GM18526 (cell line): ENCODE data around the gene COX7A2.

Experiments
- POLR2A ChIP-seq: IDR thresholded peaks from 3 replicates; pipeline ENCODE4 v1.6.1; 2011; ENCODE audit not compliant: insufficient read length; ENCODE audit errors: extremely low read depth

COX7A2 gene

GRCh38 chr6:75279418-75279817 lies 35.8 kb upstream of the COX7A2 start:
- no peak for TF ChIP-seq POLR2A

GRCh38 chr6:75278474-75279077 lies 35.0 kb upstream of the COX7A2 start:
- TF ChIP-seq POLR2A = no peak

DNA sequence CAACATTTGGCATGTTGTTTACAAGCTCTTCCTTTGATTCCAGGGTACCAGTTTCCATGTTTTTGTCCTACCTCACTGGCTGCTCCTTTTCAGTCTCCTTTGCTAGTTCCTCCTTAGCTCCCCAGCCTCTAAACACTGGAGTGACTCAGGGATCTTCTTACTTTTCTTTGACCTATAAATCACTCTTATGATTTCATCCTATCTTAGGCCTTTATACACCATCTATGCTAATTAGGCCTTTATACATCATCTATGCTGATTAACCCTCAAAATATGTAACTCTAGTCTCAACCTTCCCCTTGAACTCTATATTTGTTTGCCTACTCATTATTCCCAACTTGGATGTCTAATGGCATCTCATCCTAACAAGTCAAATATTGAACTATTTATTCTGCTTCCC lies 31.5 kb upstream of the COX7A2 start:
- no peak for TF ChIP-seq POLR2A

- TF ChIP-seq POLR2A = no peak
Measured at GRCh38 chr6:75273009-75273408, 29.4 kb upstream of the COX7A2 start.

GRCh38 chr6:75272145-75272840 lies 28.7 kb upstream of the COX7A2 start:
- TF ChIP-seq POLR2A = no peak

- no peak for TF ChIP-seq POLR2A
Measured at GRCh38 chr6:75268988-75269354, 25.4 kb upstream of the COX7A2 start.

GRCh38 chr6:75268121-75268987 lies 24.8 kb upstream of the COX7A2 start:
- no peak for TF ChIP-seq POLR2A

DNA sequence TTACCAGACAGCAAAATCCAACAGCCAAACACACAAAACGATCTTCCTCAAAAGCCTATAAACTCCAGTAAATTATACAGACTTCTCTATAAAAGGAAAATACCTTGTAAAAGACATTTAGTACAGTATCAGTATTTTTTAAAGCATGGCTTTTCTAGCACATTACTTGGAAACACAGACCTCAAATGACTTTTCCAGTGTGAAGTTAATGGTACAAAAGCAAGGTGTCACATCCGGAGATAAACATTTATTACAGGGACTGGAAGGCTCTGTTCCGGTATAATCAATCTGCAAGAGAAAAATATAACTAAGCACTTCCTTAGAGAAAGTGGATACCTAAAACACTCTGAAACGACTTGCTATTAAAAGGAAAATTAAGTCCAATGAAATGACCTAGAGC lies 23.9 kb upstream of the COX7A2 start:
- TF ChIP-seq POLR2A = no peak

GRCh38 chr6:75266716-75267291 lies 23.2 kb upstream of the COX7A2 start:
- no peak for TF ChIP-seq POLR2A

- TF ChIP-seq POLR2A = no peak
Measured at GRCh38 chr6:75263401-75263750, 19.8 kb upstream of the COX7A2 start.

DNA sequence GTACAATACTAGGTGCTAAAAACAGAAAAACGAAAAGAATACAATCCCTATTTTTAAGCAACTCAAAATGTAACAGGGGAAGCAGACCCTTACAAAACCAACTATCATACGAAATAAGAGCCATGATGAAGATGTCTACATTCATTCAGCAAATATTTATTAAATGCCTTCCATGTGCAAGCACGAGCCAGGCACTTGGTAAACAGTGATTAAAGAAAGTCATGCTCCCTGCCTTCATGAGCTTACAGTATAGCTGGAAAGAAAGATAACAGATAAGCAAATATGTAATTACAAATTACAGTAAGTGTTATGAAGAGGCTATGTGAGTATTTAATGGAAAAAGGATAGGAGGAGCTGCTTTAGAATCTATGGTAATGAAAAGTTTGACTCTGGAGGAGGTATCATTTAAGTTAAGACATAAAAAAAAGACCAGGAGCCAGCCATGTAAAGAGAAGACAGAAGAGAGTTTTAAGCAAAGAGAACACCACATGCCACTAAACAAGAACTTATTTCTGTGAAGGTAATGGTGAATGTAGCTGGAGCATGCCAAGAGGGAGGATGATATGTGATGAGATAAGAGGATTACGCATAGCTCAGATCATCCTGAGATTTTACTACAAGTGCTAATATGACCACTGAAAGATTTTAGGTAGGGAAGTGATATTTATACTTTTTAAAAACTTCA lies 19.3 kb upstream of the COX7A2 start:
- no peak for TF ChIP-seq POLR2A

DNA sequence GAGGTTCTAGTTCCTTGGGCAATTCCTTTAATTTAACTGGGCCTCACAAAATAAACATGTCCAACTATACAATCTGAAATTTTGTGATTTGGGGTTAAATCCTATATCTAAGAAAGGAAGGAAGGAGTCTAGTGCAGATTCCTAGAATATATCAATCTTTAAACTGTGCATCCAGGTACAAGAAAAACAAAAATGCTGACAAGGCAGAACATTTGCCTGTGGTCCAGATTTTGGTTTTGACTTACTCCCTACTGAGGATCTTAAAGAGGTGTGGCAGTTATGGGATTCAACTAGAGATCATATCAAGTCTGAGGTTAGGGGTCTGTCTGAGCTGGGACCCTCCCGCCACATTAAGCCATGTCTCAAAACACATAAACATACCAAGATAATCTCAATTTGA lies 17.7 kb upstream of the COX7A2 start:
- TF ChIP-seq POLR2A = no peak

DNA sequence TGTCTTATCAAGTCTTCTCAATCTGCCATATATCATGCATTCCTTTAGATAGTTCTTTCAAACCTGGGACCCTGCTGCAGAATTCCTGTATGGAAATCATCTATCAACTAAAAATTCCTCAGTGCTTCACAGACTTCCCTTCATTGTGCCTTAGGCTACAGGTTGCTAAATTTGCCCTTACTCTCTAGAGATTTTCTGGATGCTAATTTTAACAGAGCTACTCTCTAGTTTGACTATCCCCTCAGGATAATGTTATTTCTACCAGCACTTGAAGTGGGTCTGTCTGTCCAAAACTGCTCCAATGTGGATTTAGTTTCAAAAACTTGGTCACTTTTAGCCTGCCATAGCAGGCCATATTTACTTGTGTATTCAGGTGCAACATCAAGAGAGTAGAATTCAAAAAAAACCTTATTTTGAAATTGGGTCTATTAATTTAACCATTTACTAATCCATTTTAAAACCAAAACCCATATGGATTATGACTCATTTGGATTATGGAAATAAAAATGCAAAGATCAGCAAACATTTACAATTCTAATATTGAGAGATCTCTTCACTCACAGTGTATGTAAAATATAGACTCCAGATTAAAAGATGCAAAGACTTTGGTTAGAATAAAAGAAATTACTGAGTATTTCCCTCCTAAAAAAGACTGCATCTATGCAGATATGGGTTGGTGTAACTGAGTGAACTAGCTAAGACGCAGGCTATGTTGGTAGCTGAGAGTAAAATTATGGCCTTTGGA lies 13.9 kb upstream of the COX7A2 start:
- TF ChIP-seq POLR2A = no peak

GRCh38 chr6:75250552-75250951 lies 7.0 kb upstream of the COX7A2 start:
- TF ChIP-seq POLR2A = no peak

GRCh38 chr6:75249837-75250236 lies 6.2 kb upstream of the COX7A2 start:
- no peak for TF ChIP-seq POLR2A

- TF ChIP-seq POLR2A = no peak
Measured at GRCh38 chr6:75246386-75246785, 2.8 kb upstream of the COX7A2 start.
